ENCODE results near the gene ACACA.

DNA sequence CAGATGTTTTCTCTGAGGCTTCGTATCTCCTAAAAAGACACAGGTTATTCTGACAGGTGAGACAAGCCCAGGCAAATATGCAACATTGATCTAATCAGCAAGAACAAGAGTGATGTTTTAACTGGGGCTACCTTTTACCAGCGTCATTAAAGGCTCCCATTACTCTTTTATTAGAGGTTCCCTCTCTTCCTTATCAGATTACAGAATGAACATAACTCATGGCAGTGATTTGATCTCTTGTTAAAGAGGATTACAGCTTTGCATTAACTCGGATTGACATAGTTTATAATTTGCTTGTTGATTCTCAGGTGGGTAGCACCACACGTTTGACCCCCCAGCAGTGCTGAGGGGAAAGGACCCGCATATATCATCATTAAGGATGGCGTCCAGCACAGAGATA is 367.4 kb downstream of the ACACA start:
- TF ChIP-seq CTCF (IDR thresholded peaks at IDR 0.05) (no peak), POLR2A (IDR thresholded peaks at IDR 0.05) (no peak)

All from uterus (tissue), 2 donors.